Renal cortical epithelial cell (primary cell): ENCODE results near the gene KCTD8. TPM values are rescaled to one million over a fixed set of nuclear protein-coding genes. Genes with fewer than 3 reads are reported as not detected.
"Not testable (repeated sequence)": the region's sequence is repeated elsewhere in the genome, so short reads cannot be mapped to it uniquely, and the experiment has no call there.

Experiments
- DNase-seq: peaks from one replicate; pipeline ENCODE4 v3.0.0-alpha.2; 2011; ENCODE audit warnings: low read depth
- total RNA-seq: library from RNA; depleted of rRNA; stranded (reverse); fragments of >200 nt; gene quantifications from 2 replicates; pipeline ENCODE4 v1.2.3, GENCODE V29; 2014

Gene KCTD8
- total RNA-seq, 1 donor from 2014 or later = not detected

DNA sequence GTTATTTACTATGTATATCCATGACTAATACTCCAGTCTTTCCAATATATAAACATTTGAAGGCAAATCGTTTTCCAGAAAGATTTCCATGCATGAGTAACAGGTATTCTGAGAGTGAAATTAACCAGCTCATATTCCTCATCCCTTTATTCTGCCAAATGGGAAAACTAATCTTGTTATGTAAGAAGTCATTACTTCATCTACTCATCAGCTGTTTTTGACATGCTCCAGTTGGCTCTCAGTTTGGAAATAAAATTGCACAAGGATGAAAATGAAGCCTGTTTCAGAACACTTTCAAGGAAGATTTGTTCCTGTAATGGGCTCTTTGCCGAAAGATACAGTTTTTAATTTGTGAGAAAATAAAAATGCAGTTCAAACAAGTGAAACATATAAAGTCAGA is 121.9 kb downstream of the KCTD8 start:
- DNase-seq = no peak

GRCh38 chr4:44320833-44321232 is 127.8 kb downstream of the KCTD8 start:
- DNase-seq = no peak

- DNase-seq = no peak
Observed at GRCh38 chr4:44319129-44319528, 129.5 kb downstream of the KCTD8 start.

- no peak for DNase-seq
Observed at GRCh38 chr4:44313702-44314101, 134.9 kb downstream of the KCTD8 start.

DNA sequence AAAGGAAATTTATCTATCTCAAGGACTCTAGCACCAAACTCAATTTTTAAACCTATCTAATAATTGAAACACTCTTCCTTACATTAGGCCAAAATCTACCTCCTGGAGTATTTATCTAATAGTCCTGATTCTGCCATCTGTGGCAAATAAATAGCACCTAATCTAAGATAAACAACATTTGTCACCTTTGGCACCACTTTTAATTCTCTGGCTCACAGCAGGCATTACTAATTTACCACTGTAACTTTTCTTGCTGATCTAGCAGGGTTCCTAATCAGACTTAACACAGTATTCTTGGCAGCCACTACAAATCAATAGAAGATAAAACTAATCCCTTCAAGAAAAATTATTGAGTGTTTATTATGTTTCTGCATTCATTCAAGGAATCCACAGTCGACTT is 161.1 kb downstream of the KCTD8 start:
- no peak for DNase-seq

GRCh38 chr4:44279469-44279868 is 169.1 kb downstream of the KCTD8 start:
- no peak for DNase-seq

GRCh38 chr4:44279066-44279465 is 169.5 kb downstream of the KCTD8 start:
- DNase-seq = no peak

- DNase-seq = no peak
Observed at GRCh38 chr4:44257461-44257860, 191.1 kb downstream of the KCTD8 start.

DNA sequence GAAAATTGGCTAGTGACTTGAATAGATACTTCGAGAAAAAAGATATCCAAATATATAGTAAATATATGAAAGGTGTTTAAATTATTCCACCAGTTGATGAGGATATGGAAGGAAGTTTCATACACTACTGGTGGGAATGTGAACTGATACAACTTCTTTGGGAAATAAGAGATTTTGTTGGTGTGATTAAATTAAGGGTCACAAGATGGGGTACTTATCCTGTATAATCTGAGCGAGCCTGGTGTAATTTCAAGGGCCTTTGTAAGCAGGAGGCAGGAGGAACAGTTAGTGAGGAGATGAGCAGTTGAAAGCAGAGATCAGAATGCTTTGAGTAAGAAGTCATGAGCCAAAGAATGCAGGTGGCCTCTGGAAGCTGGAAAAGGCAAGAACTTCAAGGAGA is 192.2 kb downstream of the KCTD8 start:
- no peak for DNase-seq

GRCh38 chr4:44237643-44238042 is 211.0 kb downstream of the KCTD8 start:
- no peak for DNase-seq

- DNase-seq = no peak
Observed at GRCh38 chr4:44235897-44236296, 212.7 kb downstream of the KCTD8 start.

DNA sequence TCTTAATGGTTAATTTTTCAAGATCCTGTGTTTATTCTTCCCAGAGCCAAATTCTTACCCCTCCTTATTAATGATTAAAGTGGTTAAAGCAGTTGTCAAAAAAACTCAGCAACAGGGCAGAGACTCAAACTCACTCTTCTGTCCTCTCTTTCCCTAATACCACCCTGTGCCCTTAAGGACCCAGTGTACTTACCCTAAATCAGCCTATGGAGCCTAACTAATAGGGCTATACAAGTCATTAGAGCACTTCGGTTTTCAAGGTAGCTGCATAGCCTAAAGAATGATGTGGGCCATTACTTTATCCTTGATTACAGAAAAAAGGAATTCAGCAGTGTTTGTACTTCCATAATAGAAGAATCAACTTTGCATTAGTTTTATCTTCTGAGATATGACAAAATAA is 216.3 kb downstream of the KCTD8 start:
- no peak for DNase-seq

DNA sequence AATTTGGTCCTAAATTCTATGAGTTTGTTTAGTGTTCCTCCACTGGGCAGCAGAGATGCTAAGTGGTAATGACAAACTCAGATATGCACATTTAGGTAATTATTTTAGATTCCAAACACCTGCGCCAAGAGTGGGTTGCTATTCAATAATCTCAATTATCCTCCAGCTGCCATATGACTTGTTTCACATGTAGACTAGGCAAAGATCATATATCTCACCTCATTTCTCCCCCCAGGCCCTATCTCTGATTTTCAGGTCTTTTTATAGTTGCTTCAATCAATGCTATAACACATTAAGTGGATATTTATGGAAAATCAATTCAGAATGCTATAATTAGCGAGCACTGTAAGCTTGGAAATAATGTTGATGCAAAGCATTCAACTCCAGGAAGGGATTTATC is 217.6 kb downstream of the KCTD8 start:
- DNase-seq = no peak

DNA sequence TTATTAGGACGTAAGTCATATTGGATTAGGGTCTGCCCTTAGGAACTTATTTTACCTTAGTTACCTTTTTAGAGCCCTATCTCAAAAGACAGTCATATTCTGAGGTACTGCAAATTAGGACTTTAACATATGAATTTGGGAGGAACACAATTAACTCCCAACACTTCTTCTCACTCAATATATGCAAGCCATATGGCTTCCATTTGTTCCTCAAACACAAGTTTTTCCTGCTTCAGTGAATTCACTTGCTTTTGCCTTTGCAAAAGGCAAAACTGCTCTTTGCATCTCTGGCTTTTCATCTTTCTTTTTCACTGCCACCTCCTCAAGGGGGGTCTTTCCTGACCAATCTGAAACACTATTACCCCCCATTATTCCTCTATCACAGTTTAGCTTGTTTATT is 220.3 kb downstream of the KCTD8 start:
- DNase-seq = no peak

GRCh38 chr4:44221407-44221806 is 227.2 kb downstream of the KCTD8 start:
- DNase-seq = no peak

DNA sequence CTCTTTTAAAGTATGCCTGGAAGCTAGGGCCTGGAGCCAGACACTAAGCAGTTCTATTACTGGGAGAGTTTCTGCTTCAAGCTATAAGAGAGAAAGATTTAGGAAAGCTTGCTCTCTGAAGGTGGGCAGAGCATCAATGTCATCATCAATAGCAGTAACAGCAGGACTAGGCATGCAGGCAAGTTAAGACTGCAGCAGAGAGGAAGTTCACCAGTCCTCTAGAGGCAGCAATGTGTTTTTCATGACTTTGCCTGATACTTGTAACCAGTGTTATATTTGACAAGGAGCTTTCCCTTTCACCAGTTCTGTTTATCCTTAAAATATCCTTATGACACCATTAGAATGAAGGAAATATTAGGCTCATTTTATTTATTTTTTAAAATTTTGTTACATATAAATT is 237.9 kb downstream of the KCTD8 start:
- no peak for DNase-seq

DNA sequence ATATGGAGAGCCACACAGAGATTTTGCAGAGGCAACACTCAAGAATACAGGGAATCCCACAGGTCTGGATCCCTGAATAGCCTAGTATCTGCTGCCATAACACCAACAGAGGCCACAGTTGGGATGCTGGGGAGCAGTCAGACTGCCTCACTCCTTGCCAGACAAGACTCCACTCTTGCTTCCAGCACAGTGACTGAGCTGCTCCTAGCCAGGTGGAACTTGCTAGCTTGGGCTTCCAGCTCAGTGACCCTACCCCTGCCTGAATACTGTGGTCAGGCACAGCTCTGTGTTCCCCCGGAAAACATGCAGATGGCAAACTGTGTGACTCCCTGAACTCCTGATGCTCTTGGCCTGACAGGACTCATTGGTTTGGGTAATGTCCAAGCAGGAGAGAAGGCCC is 251.8 kb downstream of the KCTD8 start:
- no peak for DNase-seq

GRCh38 chr4:44194365-44194764 is 254.2 kb downstream of the KCTD8 start:
- DNase-seq = no peak

DNA sequence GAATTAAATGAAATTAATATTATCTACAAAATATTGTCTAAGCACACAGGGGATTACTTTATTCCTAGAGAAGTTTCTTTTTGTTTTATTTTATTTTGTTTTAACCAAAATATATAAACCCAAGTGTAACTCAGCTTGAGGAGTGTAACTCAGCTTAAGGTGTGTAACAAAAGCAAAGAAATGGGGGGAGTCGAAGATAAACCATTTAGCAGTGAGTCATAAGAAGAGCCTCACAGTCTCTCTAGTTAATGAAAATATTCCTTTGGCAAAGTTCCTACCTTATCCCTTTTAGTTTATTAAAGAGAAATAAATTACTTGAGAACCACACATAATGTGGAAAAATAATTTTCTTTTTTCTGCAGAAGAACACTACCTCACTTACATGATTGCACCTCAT is 261.8 kb downstream of the KCTD8 start:
- DNase-seq = no peak

DNA sequence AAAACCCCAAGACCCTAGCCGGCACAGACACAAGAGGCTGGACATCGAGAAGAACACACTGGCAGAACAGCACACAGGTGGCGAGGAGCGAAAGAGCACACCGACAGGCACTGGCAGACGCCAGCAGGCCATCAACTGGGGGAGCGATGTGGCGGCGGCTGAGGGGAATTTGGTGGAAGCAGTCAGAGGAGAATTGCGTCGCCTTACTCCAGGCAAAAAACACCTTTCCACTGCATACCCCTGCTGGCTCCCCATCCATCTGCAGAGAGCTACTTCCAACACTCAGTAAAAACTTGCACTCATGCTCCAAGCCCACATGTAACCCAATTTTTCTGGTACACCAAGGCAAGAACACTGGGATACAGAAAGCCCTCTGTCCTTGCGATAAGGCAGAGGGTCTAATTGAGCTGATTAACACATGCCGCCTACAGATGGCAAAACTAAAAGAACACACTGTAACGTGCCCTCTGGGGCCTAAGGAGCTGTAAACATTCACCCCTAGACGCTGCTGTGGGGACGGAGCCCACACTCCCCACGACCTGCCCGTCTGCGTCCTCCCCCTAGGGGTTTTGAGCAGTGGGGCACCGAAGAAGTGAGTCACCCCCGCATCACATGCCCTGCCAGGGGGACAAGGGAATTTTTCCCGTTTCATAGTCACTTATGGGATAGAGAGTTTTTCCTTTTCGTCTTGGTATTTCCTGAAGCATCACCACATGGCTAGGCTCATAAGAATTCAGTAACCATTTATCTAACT is 262.3 kb downstream of the KCTD8 start:
- DNase-seq = no peak

DNA sequence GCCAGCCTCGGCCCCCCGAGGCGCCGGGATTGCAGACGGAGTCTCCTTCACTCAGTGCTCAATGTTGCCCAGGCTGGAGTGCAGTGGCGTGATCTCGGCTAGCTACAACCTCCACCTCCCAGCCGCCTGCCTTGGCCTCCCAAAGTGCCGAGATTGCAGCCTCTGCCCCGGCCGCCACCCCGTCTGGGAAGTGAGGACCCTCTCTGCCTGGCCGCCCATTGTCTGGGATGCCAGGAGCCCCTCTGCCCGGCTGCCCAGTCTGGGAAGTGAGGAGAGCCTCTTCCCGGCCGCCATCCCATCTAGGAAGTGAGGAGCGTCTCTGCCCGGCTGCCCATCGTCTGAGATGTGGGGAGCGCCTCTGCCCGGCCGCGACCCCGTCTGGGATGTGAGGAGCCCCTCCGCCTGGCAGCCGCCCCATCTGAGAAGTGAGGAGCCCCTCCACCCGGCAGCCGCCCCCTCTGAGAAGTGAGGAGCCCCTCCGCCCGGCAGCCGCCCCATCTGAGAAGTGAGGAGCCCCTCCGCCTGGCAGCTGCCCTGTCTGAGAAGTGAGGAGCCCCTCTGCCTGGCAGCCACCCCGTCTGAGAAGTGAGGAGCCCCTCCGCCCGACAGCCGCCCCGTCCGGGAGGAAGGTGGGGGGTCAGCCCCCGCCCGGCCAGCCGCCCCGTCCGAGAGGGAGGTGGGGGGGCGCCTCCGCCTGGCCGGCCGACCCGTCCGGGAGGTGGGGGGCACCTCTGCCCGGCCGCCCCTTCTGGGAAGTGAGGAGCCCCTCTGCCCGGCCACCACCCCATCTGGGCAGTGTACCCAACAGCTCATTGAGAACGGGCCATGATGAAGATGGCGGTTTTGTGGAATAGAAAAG is 266.9 kb downstream of the KCTD8 start:
- DNase-seq = not testable (repeated sequence)

DNA sequence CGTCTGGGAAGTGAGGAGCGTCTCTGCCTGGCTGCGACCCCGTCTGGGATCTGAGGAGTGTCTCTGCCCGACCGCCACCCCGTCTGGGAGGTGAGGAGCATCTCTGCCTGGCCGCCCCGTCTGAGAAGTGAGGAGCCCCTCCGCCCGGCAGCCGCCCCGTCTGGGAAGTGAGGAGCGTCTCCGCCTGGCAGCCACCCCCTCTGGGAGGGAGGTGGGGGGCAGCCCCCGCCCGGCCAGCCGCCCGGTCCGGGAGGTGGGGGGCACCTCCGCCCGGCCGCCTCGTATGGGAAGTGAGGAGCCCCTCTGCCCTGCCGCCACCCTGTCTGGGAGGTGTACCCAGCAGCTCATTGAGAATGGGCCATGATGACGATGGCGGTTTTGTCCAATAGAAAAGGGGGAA is 280.8 kb downstream of the KCTD8 start:
- DNase-seq = not testable (repeated sequence)

DNA sequence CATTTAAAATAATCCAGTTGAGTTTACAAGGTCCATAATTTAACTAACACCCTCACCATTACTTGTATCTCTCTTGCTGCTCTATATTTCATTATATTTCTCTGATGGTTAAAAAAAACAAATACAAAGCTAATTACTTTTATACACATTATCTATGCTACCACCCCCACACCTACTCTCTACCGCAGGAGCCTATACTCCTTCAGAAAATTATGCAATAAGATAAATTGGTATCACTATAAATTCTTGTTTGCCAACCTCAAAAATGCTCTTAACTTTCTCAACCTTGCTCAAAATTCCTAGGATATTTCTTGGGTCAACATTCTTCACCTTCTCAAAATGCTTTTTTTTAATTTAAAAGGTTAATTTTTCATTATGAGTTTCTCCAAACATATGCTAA is 282.7 kb downstream of the KCTD8 start:
- DNase-seq = no peak
